HG02763 (cell line): ENCODE data around the gene PRSS37.
"Not testable (repeated sequence)": the region's sequence is repeated elsewhere in the genome, so short reads cannot be mapped to it uniquely, and the experiment has no call there.

Source experiments
- ATAC-seq: cut with Tn5 transposase; IDR thresholded peaks from one replicate; pipeline ENCODE4 v1.9.1; 2021; ENCODE audit warnings: mild to moderate bottlenecking, moderate library complexity; ENCODE audit not compliant: unreplicated experiment

Gene PRSS37

GRCh38 chr7:141841385-141841784, at the start of gene PRSS37:
Gene PRSS37, minus strand, starts transcription at chr7:141841485. Its CDS starts 436 bp downstream, at chr7:141841049.
- ATAC-seq, result no peak

- ATAC-seq, result no peak
Measured at GRCh38 chr7:141889321-141889720, 48.0 kb upstream of the PRSS37 start.

- ATAC-seq, result no peak
Measured at GRCh38 chr7:141884539-141885225, 43.4 kb upstream of the PRSS37 start.

GRCh38 chr7:141880960-141881359, 39.7 kb upstream of the PRSS37 start:
- no peak for ATAC-seq

GRCh38 chr7:141877365-141877764, 36.1 kb upstream of the PRSS37 start:
- no peak for ATAC-seq

GRCh38 chr7:141876371-141876770, 35.1 kb upstream of the PRSS37 start:
- ATAC-seq, result no peak

- ATAC-seq, result no peak
Measured at GRCh38 chr7:141875453-141875852, 34.2 kb upstream of the PRSS37 start.

- ATAC-seq, result no peak
Measured at GRCh38 chr7:141874787-141875186, 33.5 kb upstream of the PRSS37 start.

GRCh38 chr7:141872931-141873330, 31.6 kb upstream of the PRSS37 start:
- ATAC-seq, result no peak

GRCh38 chr7:141866974-141867373, 25.7 kb upstream of the PRSS37 start:
- no peak for ATAC-seq

- ATAC-seq, result no peak
Measured at GRCh38 chr7:141864765-141865447, 23.6 kb upstream of the PRSS37 start.

- no peak for ATAC-seq
Measured at GRCh38 chr7:141860207-141860606, 18.9 kb upstream of the PRSS37 start.

GRCh38 chr7:141847996-141848395, 6.7 kb upstream of the PRSS37 start:
- no peak for ATAC-seq

GRCh38 chr7:141844256-141844655, 3.0 kb upstream of the PRSS37 start:
- no peak for ATAC-seq

GRCh38 chr7:141842904-141843303, 1.6 kb upstream of the PRSS37 start:
- no peak for ATAC-seq

- no peak for ATAC-seq
Measured at GRCh38 chr7:141840708-141841107, 577 bp downstream of the PRSS37 start.

- no peak for ATAC-seq
Measured at GRCh38 chr7:141839256-141839655, 2.0 kb downstream of the PRSS37 start.

- ATAC-seq, result no peak
Measured at GRCh38 chr7:141838581-141838980, 2.7 kb downstream of the PRSS37 start.

- ATAC-seq, result no peak
Measured at GRCh38 chr7:141837683-141838082, 3.6 kb downstream of the PRSS37 start.

GRCh38 chr7:141822432-141822831, 18.9 kb downstream of the PRSS37 start:
- ATAC-seq, result not testable (repeated sequence)

GRCh38 chr7:141820067-141820466, 21.2 kb downstream of the PRSS37 start:
- no peak for ATAC-seq

GRCh38 chr7:141792526-141792925, 48.8 kb downstream of the PRSS37 start:
- ATAC-seq, result no peak

- ATAC-seq, result no peak
Measured at GRCh38 chr7:141789917-141790316, 51.4 kb downstream of the PRSS37 start, which contains the start of gene TAS2R5. Gene TAS2R5, plus strand, starts transcription at chr7:141790217. Its CDS starts 145 bp downstream, at chr7:141790362.
